ENCODE results near the gene NEURL1.
A peak's percentile ranks its signal among the peaks of the same experiment; 100 is the strongest.

NEURL1 gene

GRCh38 chr10:103493362-103493915 is at the start of gene NEURL1:
NEURL1 (plus strand) TSS chr10:103493705; CDS start chr10:103494388, 683 bp downstream.
- Histone ChIP-seq H3K9me3 (ENCODE audit: insufficient read depth, low read depth, low read length) (no peaks in the 10 kb centered on the region), H3K4me1 (ENCODE audit: insufficient read depth, low read length) (no peaks in the 10 kb centered on the region), H3K4me3 (ENCODE audit: low read length) (peak within 1 kb of the TSS; percentile 66), H3K27ac (ENCODE audit: low read length) (no peak within 1 kb of the TSS), H3K9ac (ENCODE audit: low read depth, low read length) (no peak within 1 kb of the TSS), H3K27me3 (ENCODE audit: insufficient read depth, low read length) (peaks cover 64% of the 10 kb centered on the region), H3K36me3 (ENCODE audit: insufficient read depth, low read depth, low read length) (no peaks in the 10 kb centered on the region)

- H3K4me3 ChIP-seq (ENCODE audit: low read length): no peak overlapping the region
- no peak overlapping the region for H3K27ac ChIP-seq (ENCODE audit: low read length)
- peaks cover 83% of the 10 kb centered on the region for H3K36me3 ChIP-seq (ENCODE audit: insufficient read depth, low read depth, low read length)
- no peak overlapping the region for H3K9ac ChIP-seq (ENCODE audit: low read depth, low read length)
- no peaks in the 10 kb centered on the region for H3K9me3 ChIP-seq (ENCODE audit: insufficient read depth, low read depth, low read length)
- H3K27me3 ChIP-seq (ENCODE audit: insufficient read depth, low read length): no peaks in the 10 kb centered on the region
- no peaks in the 10 kb centered on the region for H3K4me1 ChIP-seq (ENCODE audit: insufficient read depth, low read length)
Measured at GRCh38 chr10:103444478-103444877, 49.0 kb upstream of the NEURL1 start.

GRCh38 chr10:103445366-103445765 is 48.1 kb upstream of the NEURL1 start:
- Histone ChIP-seq H3K27ac (ENCODE audit: low read length) (no peak overlapping the region), H3K27me3 (ENCODE audit: insufficient read depth, low read length) (no peaks in the 10 kb centered on the region), H3K9me3 (ENCODE audit: insufficient read depth, low read depth, low read length) (no peaks in the 10 kb centered on the region), H3K4me3 (ENCODE audit: low read length) (no peak overlapping the region), H3K36me3 (ENCODE audit: insufficient read depth, low read depth, low read length) (peaks cover 75% of the 10 kb centered on the region), H3K4me1 (ENCODE audit: insufficient read depth, low read length) (no peaks in the 10 kb centered on the region), H3K9ac (ENCODE audit: low read depth, low read length) (no peak overlapping the region)

- no peaks in the 10 kb centered on the region for H3K4me1 ChIP-seq (ENCODE audit: insufficient read depth, low read length)
- no peak overlapping the region for H3K4me3 ChIP-seq (ENCODE audit: low read length)
- no peak overlapping the region for H3K9ac ChIP-seq (ENCODE audit: low read depth, low read length)
- H3K9me3 ChIP-seq (ENCODE audit: insufficient read depth, low read depth, low read length): no peaks in the 10 kb centered on the region
- no peak overlapping the region for H3K27ac ChIP-seq (ENCODE audit: low read length)
- no peaks in the 10 kb centered on the region for H3K27me3 ChIP-seq (ENCODE audit: insufficient read depth, low read length)
- peaks cover 69% of the 10 kb centered on the region for H3K36me3 ChIP-seq (ENCODE audit: insufficient read depth, low read depth, low read length)
Measured at GRCh38 chr10:103445767-103446567, 47.5 kb upstream of the NEURL1 start.

- Histone ChIP-seq H3K4me1 (ENCODE audit: insufficient read depth, low read length) (no peaks in the 10 kb centered on the region), H3K27me3 (ENCODE audit: insufficient read depth, low read length) (no peaks in the 10 kb centered on the region), H3K4me3 (ENCODE audit: low read length) (no peak overlapping the region), H3K36me3 (ENCODE audit: insufficient read depth, low read depth, low read length) (peaks cover 56% of the 10 kb centered on the region), H3K27ac (ENCODE audit: low read length) (no peak overlapping the region), H3K9me3 (ENCODE audit: insufficient read depth, low read depth, low read length) (no peaks in the 10 kb centered on the region), H3K9ac (ENCODE audit: low read depth, low read length) (no peak overlapping the region)
Measured at GRCh38 chr10:103447187-103447586, 46.3 kb upstream of the NEURL1 start.

- H3K36me3 ChIP-seq (ENCODE audit: insufficient read depth, low read depth, low read length): peaks cover 41% of the 10 kb centered on the region
- H3K9me3 ChIP-seq (ENCODE audit: insufficient read depth, low read depth, low read length): no peaks in the 10 kb centered on the region
- no peaks in the 10 kb centered on the region for H3K27me3 ChIP-seq (ENCODE audit: insufficient read depth, low read length)
- H3K9ac ChIP-seq (ENCODE audit: low read depth, low read length): no peak overlapping the region
- no peak overlapping the region for H3K27ac ChIP-seq (ENCODE audit: low read length)
- no peaks in the 10 kb centered on the region for H3K4me1 ChIP-seq (ENCODE audit: insufficient read depth, low read length)
- no peak overlapping the region for H3K4me3 ChIP-seq (ENCODE audit: low read length)
Measured at GRCh38 chr10:103448746-103449145, 44.8 kb upstream of the NEURL1 start.

GRCh38 chr10:103449208-103450144 is 44.0 kb upstream of the NEURL1 start:
- Histone ChIP-seq H3K9ac (ENCODE audit: low read depth, low read length) (no peak overlapping the region), H3K36me3 (ENCODE audit: insufficient read depth, low read depth, low read length) (peaks cover 34% of the 10 kb centered on the region), H3K27me3 (ENCODE audit: insufficient read depth, low read length) (no peaks in the 10 kb centered on the region)

GRCh38 chr10:103450201-103450695 is 43.3 kb upstream of the NEURL1 start:
- peaks cover 26% of the 10 kb centered on the region for H3K36me3 ChIP-seq (ENCODE audit: insufficient read depth, low read depth, low read length)
- H3K4me1 ChIP-seq (ENCODE audit: insufficient read depth, low read length): no peaks in the 10 kb centered on the region
- H3K27me3 ChIP-seq (ENCODE audit: insufficient read depth, low read length): no peaks in the 10 kb centered on the region
- H3K4me3 ChIP-seq (ENCODE audit: low read length): no peak overlapping the region
- H3K9me3 ChIP-seq (ENCODE audit: insufficient read depth, low read depth, low read length): no peaks in the 10 kb centered on the region
- H3K27ac ChIP-seq (ENCODE audit: low read length): no peak overlapping the region
- no peak overlapping the region for H3K9ac ChIP-seq (ENCODE audit: low read depth, low read length)

More at GRCh38 chr10:103449208-103450144, 44.0 kb upstream of the NEURL1 start:
- H3K9me3 ChIP-seq (ENCODE audit: insufficient read depth, low read depth, low read length): no peaks in the 10 kb centered on the region
- no peak overlapping the region for H3K4me3 ChIP-seq (ENCODE audit: low read length)
- no peak overlapping the region for H3K27ac ChIP-seq (ENCODE audit: low read length)
- H3K4me1 ChIP-seq (ENCODE audit: insufficient read depth, low read length): no peaks in the 10 kb centered on the region

- Histone ChIP-seq H3K4me1 (ENCODE audit: insufficient read depth, low read length) (no peaks in the 10 kb centered on the region), H3K27me3 (ENCODE audit: insufficient read depth, low read length) (no peaks in the 10 kb centered on the region), H3K36me3 (ENCODE audit: insufficient read depth, low read depth, low read length) (peaks cover 16% of the 10 kb centered on the region), H3K27ac (ENCODE audit: low read length) (no peak overlapping the region), H3K9ac (ENCODE audit: low read depth, low read length) (no peak overlapping the region), H3K4me3 (ENCODE audit: low read length) (peak overlapping the region; percentile 52; the same call in 1 of the 2 replicates), H3K9me3 (ENCODE audit: insufficient read depth, low read depth, low read length) (no peaks in the 10 kb centered on the region)
Measured at GRCh38 chr10:103451091-103451813, 42.3 kb upstream of the NEURL1 start.

- no peak within 1 kb of the TSS for H3K9ac ChIP-seq (ENCODE audit: low read depth, low read length)
- no peak within 1 kb of the TSS for H3K27ac ChIP-seq (ENCODE audit: low read length)
- H3K9me3 ChIP-seq (ENCODE audit: insufficient read depth, low read depth, low read length): no peaks in the 10 kb centered on the region
- 0 out of 2 replicates have a peak, but pooled peaks cover 10% of the 10 kb centered on the region for H3K36me3 ChIP-seq (ENCODE audit: insufficient read depth, low read depth, low read length)
- no peaks in the 10 kb centered on the region for H3K27me3 ChIP-seq (ENCODE audit: insufficient read depth, low read length)
- H3K4me1 ChIP-seq (ENCODE audit: insufficient read depth, low read length): no peaks in the 10 kb centered on the region
- H3K4me3 ChIP-seq (ENCODE audit: low read length): peak within 1 kb of the TSS; percentile 52; the same call in 1 of the 2 replicates
Measured at GRCh38 chr10:103451831-103452505, 41.5 kb upstream of the NEURL1 start, which contains the start of gene CALHM2. CALHM2 (minus strand) TSS chr10:103452370; CDS start chr10:103449941, 2,429 bp downstream.
